ENCODE data around the gene SRSF2. TPM values are rescaled to one million over a fixed set of nuclear protein-coding genes. Genes with fewer than 3 reads are reported as not detected.

The SRSF2 gene
- total and polyA plus RNA-seq, 9 of the 15 experiments (the other 6 are each of a cell fraction or from before 2014, with no cell fraction given): 161 to 583 (median 393) TPM

GRCh38 chr17:76697702-76698465, 39.2 kb downstream of the SRSF2 start (continued):
- TF ChIP-seq PHF8 (IDR thresholded peaks at IDR 0.05; ENCODE audit: borderline replicate concordance, low read length) (peak; percentile 21; the same call in 1 of the 2 replicates), CSDE1 (IDR thresholded peaks at IDR 0.05) (no peak), CBFA2T2 (conservative IDR thresholded peaks at IDR 0.05) (peak; percentile 60), ZNF444 (CRISPR knock-in tag; IDR thresholded peaks at IDR 0.05) (peak; percentile 93), SNIP1 (IDR thresholded peaks at IDR 0.05; ENCODE audit: low read depth) (no peak), FOXP1 (CRISPR knock-in tag; IDR thresholded peaks at IDR 0.05) (no peak), SOX6 (IDR thresholded peaks at IDR 0.05) (peak; percentile 39; the same call in 1 of the 2 replicates), SRF (CRISPR knock-in tag; IDR thresholded peaks at IDR 0.05) (peak in 1 of 2 experiments; percentile 94; a peak in 2 of 4 replicates), ZNF124 (CRISPR knock-in tag; IDR thresholded peaks at IDR 0.05) (no peak), TFAP4 (CRISPR knock-in tag; IDR thresholded peaks at IDR 0.05; ENCODE audit: borderline replicate concordance) (peak; percentile 38; the same call in 1 of the 2 replicates), ZEB2 (IDR thresholded peaks at IDR 0.05) (peak; percentile 77; the same call in 1 of the 2 replicates), MYC (IDR thresholded peaks at IDR 0.05; ENCODE audit: low read depth, low read length) (peak; percentile 70; the same call in 1 of the 2 replicates), MYC (CRISPR knock-in tag; IDR thresholded peaks at IDR 0.05; ENCODE audit: borderline replicate concordance, low read depth) (no peak), ZNF644 (tag; IDR thresholded peaks at IDR 0.05; ENCODE audit: low read depth) (no peak), PHF21A (IDR thresholded peaks at IDR 0.05; ENCODE audit: borderline replicate concordance, low read depth) (peak; percentile 83; the same call in 1 of the 2 replicates), NRF1 (conservative IDR thresholded peaks at IDR 0.05 in 1 of 2, IDR thresholded peaks at IDR 0.05 in 1 of 2) (0 out of 4 replicates have a peak, but pooled peaks of 1 of the 2 experiments have one; percentile 19), EP400 (IDR thresholded peaks at IDR 0.05) (peak; percentile 77), HDAC1 (IDR thresholded peaks at IDR 0.05) (peak in 1 of 2 experiments; percentile 95; a peak in 2 of 4 replicates)
- TF ChIP-seq, protein P1, sequence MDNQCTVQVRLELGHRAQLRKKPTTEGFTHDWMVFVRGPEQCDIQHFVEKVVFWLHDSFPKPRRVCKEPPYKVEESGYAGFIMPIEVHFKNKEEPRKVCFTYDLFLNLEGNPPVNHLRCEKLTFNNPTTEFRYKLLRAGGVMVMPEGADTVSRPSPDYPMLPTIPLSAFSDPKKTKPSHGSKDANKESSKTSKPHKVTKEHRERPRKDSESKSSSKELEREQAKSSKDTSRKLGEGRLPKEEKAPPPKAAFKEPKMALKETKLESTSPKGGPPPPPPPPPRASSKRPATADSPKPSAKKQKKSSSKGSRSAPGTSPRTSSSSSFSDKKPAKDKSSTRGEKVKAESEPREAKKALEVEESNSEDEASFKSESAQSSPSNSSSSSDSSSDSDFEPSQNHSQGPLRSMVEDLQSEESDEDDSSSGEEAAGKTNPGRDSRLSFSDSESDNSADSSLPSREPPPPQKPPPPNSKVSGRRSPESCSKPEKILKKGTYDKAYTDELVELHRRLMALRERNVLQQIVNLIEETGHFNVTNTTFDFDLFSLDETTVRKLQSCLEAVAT (IDR thresholded peaks at IDR 0.05): peak in 1 of 2 experiments; percentile 57; a peak in 1 of 4 replicates
- TF ChIP-seq, protein P2, sequence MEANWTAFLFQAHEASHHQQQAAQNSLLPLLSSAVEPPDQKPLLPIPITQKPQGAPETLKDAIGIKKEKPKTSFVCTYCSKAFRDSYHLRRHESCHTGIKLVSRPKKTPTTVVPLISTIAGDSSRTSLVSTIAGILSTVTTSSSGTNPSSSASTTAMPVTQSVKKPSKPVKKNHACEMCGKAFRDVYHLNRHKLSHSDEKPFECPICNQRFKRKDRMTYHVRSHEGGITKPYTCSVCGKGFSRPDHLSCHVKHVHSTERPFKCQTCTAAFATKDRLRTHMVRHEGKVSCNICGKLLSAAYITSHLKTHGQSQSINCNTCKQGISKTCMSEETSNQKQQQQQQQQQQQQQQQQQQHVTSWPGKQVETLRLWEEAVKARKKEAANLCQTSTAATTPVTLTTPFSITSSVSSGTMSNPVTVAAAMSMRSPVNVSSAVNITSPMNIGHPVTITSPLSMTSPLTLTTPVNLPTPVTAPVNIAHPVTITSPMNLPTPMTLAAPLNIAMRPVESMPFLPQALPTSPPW (CRISPR knock-in tag; IDR thresholded peaks at IDR 0.05): peak; percentile 80
- TF ChIP-seq, protein P3, sequence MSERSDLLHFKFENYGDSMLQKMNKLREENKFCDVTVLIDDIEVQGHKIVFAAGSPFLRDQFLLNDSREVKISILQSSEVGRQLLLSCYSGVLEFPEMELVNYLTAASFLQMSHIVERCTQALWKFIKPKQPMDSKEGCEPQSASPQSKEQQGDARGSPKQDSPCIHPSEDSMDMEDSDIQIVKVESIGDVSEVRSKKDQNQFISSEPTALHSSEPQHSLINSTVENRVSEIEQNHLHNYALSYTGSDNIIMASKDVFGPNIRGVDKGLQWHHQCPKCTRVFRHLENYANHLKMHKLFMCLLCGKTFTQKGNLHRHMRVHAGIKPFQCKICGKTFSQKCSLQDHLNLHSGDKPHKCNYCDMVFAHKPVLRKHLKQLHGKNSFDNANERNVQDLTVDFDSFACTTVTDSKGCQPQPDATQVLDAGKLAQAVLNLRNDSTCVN (CRISPR knock-in tag; IDR thresholded peaks at IDR 0.05): 0 out of 2 replicates have a peak, but pooled peaks have one; percentile 79
- TF ChIP-seq, protein P4, sequence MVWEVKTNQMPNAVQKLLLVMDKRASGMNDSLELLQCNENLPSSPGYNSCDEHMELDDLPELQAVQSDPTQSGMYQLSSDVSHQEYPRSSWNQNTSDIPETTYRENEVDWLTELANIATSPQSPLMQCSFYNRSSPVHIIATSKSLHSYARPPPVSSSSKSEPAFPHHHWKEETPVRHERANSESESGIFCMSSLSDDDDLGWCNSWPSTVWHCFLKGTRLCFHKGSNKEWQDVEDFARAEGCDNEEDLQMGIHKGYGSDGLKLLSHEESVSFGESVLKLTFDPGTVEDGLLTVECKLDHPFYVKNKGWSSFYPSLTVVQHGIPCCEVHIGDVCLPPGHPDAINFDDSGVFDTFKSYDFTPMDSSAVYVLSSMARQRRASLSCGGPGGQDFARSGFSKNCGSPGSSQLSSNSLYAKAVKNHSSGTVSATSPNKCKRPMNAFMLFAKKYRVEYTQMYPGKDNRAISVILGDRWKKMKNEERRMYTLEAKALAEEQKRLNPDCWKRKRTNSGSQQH (CRISPR knock-in tag; IDR thresholded peaks at IDR 0.05): peak; percentile 80; the same call in 1 of the 2 replicates

Data from K562 (cell line).